Transverse colon (tissue), 4 donors: ENCODE results near the gene RAPGEF6. TPM values are rescaled to one million over a fixed set of nuclear protein-coding genes. Genes with fewer than 3 reads are reported as not detected.

Experiments
- DNase-seq: peaks from one replicate; pipeline ENCODE4 v3.0.0-alpha.2; 2019
- H3K27ac ChIP-seq, 4 donors: fragments of 200-600 bp; sonication (generic); 2 replicates each; pipeline ENCODE4 v1.5.1; 2016 to 2018; ENCODE audit warnings: inconsistent platforms in 4 of 4
- H3K27me3 ChIP-seq: fragments of 200-600 bp; sonication (generic); 2 replicates; pipeline ENCODE4 v1.5.1; 2017; ENCODE audit warnings: inconsistent platforms
- H3K36me3 ChIP-seq, 4 donors: fragments of 200-600 bp; sonication (generic); 2 replicates each; pipeline ENCODE4 v1.5.1; 2017 to 2019; ENCODE audit warnings: inconsistent platforms in 4 of 4
- H3K4me1 ChIP-seq, 4 donors: fragments of 200-600 bp; sonication (generic); 2 replicates each; pipeline ENCODE4 v1.5.1; 2017 to 2020; ENCODE audit warnings: inconsistent platforms in 4 of 4
- H3K4me3 ChIP-seq, 4 donors: fragments of 200-600 bp; sonication (generic); 1 replicate in 1 of 4; 2 replicates in 3 of 4; pipeline versions ENCODE4 v1.5.1 to v1.6.1; 2017 to 2019; ENCODE audit warnings: inconsistent platforms in 4 of 4
- H3K9me3 ChIP-seq, 2 donors: fragments of 200-600 bp; sonication (generic); 2 replicates each; pipeline ENCODE4 v1.5.1; 2017 to 2019; ENCODE audit warnings: inconsistent platforms in 2 of 2
- CTCF ChIP-seq, 5 experiments: fragments of 200-600 bp in 3 of 5; fragments of 450-650 bp in 2 of 5; sonication (generic) in 3 of 5; IDR thresholded peaks; 1 replicate in 2 of 5; 2 replicates in 3 of 5; pipeline ENCODE4 v1.5.1; 2016 to 2017; ENCODE audit warnings: antibody characterized with exemption in 5 of 5, inconsistent platforms in 3 of 5, mild to moderate bottlenecking in 2 of 5, moderate library complexity in 1 of 5
- EP300 ChIP-seq: sonication (generic); formaldehyde crosslinking; IDR thresholded peaks from one replicate; pipeline ENCODE4 v1.6.1; 2017; ENCODE audit warnings: antibody characterized with exemption, low read depth
- POLR2A ChIP-seq: fragments of 450-650 bp; IDR thresholded peaks from one replicate; pipeline ENCODE4 v1.6.1; 2016; ENCODE audit warnings: antibody characterized with exemption, mild to moderate bottlenecking, moderate library complexity
- POLR2AphosphoS5 ChIP-seq, 3 donors: sonication (generic); formaldehyde crosslinking; IDR thresholded peaks; one replicate each; pipeline ENCODE4 v1.6.1; 2016; ENCODE audit warnings: antibody characterized with exemption in 3 of 3
- WGBS, 2 donors: methylation state at CpG; one replicate each; pipeline ENCODE4 v1.1.5; 2018; ENCODE audit warnings: low coverage in 1 of 2; 5-methylcytosine and 5-hydroxymethylcytosine counted together
- in situ Hi-C, 4 donors: fragments of 200-750 bp; cut with MboI; loops; one replicate each; pipeline versions ENCODE4 v1.15.0 to v1.15.1; 2017; ENCODE audit warnings: low sequenced_read_pairs in 3 of 4, low pct_ligation_motif_present in 1 of 4, low pct_unique_long_range_greater_than_20kb in 1 of 4
- intact Hi-C: fragments of 100-400 bp; cut with DNase I; formaldehyde crosslinking; loops from one replicate; pipeline ENCODE4 v1.15.1; 2023; ENCODE audit warnings: low total_unique reads
- total RNA-seq, 4 donors: library from RNA; depleted of rRNA; stranded (reverse); fragments of >200 nt; gene quantifications; one replicate each; pipeline ENCODE4 v1.1.0, GENCODE V29; 2016

The RAPGEF6 gene
- total RNA-seq, 4 donors from 2014 or later, result 21.3 to 40.3 (median 35.9) TPM

GRCh38 chr5:131509801-131510200, 125.2 kb downstream of the RAPGEF6 start:
- H3K4me1 ChIP-seq, result no peaks in the 10 kb centered on the region
- no peaks in the 10 kb centered on the region for H3K36me3 ChIP-seq
- intact Hi-C loops, result no loop called here
- in situ Hi-C loops, result no loop called here
- H3K4me3 ChIP-seq, result no peak overlapping the region
- H3K27ac ChIP-seq, result no peak overlapping the region
- H3K9me3 ChIP-seq, result no peaks in the 10 kb centered on the region
- no peak for TF ChIP-seq POLR2AphosphoS5 (IDR thresholded peaks at IDR 0.05)
- no peak for TF ChIP-seq EP300
- no peak for TF ChIP-seq CTCF (IDR thresholded peaks at IDR 0.05)
- TF ChIP-seq POLR2A, result no peak
- no peaks in the 10 kb centered on the region for H3K27me3 ChIP-seq
- no peak for DNase-seq

DNA sequence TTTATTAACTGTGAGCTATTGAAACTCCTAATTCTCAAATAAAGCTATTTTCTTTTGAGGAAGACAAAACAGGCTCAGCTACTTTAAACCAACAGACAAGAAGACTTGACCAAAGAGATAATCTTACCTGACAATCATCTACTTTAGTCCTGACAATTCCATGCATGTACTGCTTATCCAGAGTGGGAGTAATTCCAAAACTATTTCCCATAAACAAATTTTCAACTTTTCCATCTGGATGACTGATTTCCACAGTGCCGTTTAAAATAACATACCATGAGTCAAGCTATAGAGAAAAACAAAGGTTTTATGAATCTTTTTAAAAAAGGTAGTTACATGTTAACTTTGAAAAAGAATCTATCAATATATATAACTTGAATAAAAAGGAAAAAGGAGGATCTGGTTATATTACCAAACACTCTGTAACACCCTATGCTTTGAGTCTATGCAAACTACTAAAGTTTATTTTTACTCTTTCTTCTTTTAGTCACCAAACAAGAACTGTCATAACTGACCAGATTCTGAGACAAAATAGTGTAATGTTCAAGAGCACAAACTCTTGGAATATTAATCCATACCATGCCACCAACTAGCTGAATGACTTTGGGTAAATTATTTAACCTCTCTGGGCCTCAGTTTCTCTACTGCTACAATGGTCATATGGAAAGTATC, 129.7 kb downstream of the RAPGEF6 start:
- no peak overlapping the region for H3K4me3 ChIP-seq
- DNase-seq, result no peak
- no peaks in the 10 kb centered on the region for H3K9me3 ChIP-seq
- intact Hi-C loops (no loop called here), in situ Hi-C loops (no loop called here)
- H3K27me3 ChIP-seq, result no peaks in the 10 kb centered on the region
- H3K36me3 ChIP-seq, result peaks cover 0 to 7% (median 2%) of the 10 kb centered on the region in 4 donors
- H3K4me1 ChIP-seq, result no peaks in the 10 kb centered on the region
- 74 to 86% methylated on average over 1 of the region's 1 CpG for WGBS, 2 donors
- no peak for TF ChIP-seq POLR2AphosphoS5 (IDR thresholded peaks at IDR 0.05)
- no peak overlapping the region for H3K27ac ChIP-seq

- intact Hi-C loops, result no loop called here
- no peak overlapping the region for H3K27ac ChIP-seq
- peaks cover 0 to 20% (median 5%) of the 10 kb centered on the region in 4 donors for H3K4me1 ChIP-seq
- in situ Hi-C loops, result no loop called here
- TF ChIP-seq POLR2AphosphoS5 (IDR thresholded peaks at IDR 0.05) (no peak), POLR2A (no peak), CTCF (IDR thresholded peaks at IDR 0.05) (peak in 1 of 5 experiments; percentile 7), EP300 (no peak)
- no peaks in the 10 kb centered on the region for H3K9me3 ChIP-seq
- H3K27me3 ChIP-seq, result no peaks in the 10 kb centered on the region
- H3K4me3 ChIP-seq, result no peak overlapping the region
- no peak for DNase-seq
- peaks cover 0 to 33% (median 14%) of the 10 kb centered on the region in 4 donors for H3K36me3 ChIP-seq
- WGBS, 2 donors, result 45% methylated on average over 1 of the region's 1 CpG; no CpG with 5 or more reads in 1 of the 2 donors
Observed at GRCh38 chr5:131496400-131496713, 138.7 kb downstream of the RAPGEF6 start.

DNA sequence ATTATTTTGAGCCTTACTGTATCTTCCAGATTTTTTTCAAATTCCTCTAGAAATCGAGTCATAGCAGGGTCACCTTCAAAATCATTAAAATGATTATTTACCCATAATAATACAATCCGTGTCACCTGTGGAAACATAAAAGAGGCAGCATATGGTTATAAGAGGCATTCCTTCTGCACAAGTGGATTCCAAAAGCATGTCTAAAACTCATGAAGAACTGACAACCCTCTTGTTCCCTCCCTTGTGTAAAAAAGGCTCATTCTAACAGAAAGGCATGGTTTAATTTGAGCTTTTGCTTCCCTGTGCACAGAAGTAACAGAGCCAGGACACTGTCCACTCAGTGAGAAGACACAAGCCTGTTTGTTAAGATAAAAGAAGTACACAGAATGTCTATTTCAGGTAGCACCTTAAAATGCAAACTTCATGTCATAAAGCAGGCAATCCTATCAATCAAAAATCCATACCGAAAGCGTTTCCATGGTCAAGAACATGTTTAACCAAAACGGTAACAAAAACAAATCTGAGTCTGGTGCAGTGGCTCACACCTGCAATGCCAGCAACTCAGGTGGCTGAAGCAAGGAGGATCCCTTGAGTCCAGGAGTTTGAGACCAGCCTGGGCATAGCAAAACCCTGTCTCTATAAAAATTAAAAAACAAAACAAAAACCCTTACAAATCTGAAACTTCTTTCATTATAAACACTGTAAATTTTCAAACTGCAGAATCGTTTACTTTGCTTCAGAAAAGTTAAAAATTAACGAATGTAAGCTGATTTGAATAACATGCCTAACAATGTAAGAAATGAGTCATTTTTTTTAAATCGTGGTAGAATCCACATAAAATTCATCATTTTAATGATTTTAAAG, 139.3 kb downstream of the RAPGEF6 start:
- TF ChIP-seq EP300, result no peak
- TF ChIP-seq CTCF (IDR thresholded peaks at IDR 0.05), result no peak
- no peak for TF ChIP-seq POLR2A
- TF ChIP-seq POLR2AphosphoS5 (IDR thresholded peaks at IDR 0.05), result no peak
- in situ Hi-C loops, result no loop called here

More for the DNA sequence above, 139.3 kb downstream of the RAPGEF6 start:
- Histone ChIP-seq H3K4me3 (no peak overlapping the region), H3K27ac (no peak overlapping the region), H3K9me3 (no peaks in the 10 kb centered on the region), H3K27me3 (no peaks in the 10 kb centered on the region), H3K4me1 (peaks cover 0 to 20% (median 5%) of the 10 kb centered on the region in 4 donors), H3K36me3 (peaks cover 0 to 37% (median 14%) of the 10 kb centered on the region in 4 donors)
- WGBS, 2 donors, result 46 to 55% methylated on average over 6 to 8 of the region's 8 CpGs
- intact Hi-C loops, result no loop called here
- no peak for DNase-seq
